ENCODE results near the gene ANKK1.

The ANKK1 gene

GRCh38 chr11:113387605-113388211, at the start of gene ANKK1:
Gene ANKK1, plus strand, starts transcription at chr11:113387779. Its CDS starts 106 bp downstream, at chr11:113387885.
- DNase-seq, result peak; percentile 76

- DNase-seq, result peak; percentile 31
Measured at GRCh38 chr11:113338730-113339129, 48.8 kb upstream of the ANKK1 start.

GRCh38 chr11:113339929-113340589, 47.5 kb upstream of the ANKK1 start:
- DNase-seq, result peak; percentile 67

GRCh38 chr11:113341388-113342165, 46.0 kb upstream of the ANKK1 start:
- peak; percentile 66 for DNase-seq

- peak; percentile 39 for DNase-seq
Measured at GRCh38 chr11:113345978-113346377, 41.6 kb upstream of the ANKK1 start.

GRCh38 chr11:113349528-113349927, 38.1 kb upstream of the ANKK1 start:
- no peak for DNase-seq

- DNase-seq, result peak; percentile 85
Measured at GRCh38 chr11:113350336-113351067, 37.1 kb upstream of the ANKK1 start.

- DNase-seq, result peak; percentile 92
Measured at GRCh38 chr11:113351068-113351450, 36.5 kb upstream of the ANKK1 start.

GRCh38 chr11:113351480-113351879, 36.1 kb upstream of the ANKK1 start:
- DNase-seq, result no peak

GRCh38 chr11:113356203-113356602, 31.4 kb upstream of the ANKK1 start:
- no peak for DNase-seq

GRCh38 chr11:113363406-113363805, 24.2 kb upstream of the ANKK1 start:
- DNase-seq, result no peak

GRCh38 chr11:113363996-113364641, 23.5 kb upstream of the ANKK1 start:
- no peak for DNase-seq

- DNase-seq, result no peak
Measured at GRCh38 chr11:113365895-113366294, 21.7 kb upstream of the ANKK1 start.

- no peak for DNase-seq
Measured at GRCh38 chr11:113369411-113369810, 18.2 kb upstream of the ANKK1 start.

GRCh38 chr11:113370634-113371033, 16.9 kb upstream of the ANKK1 start:
- no peak for DNase-seq

- no peak for DNase-seq
Measured at GRCh38 chr11:113372309-113372708, 15.3 kb upstream of the ANKK1 start.

GRCh38 chr11:113373306-113373705, 14.3 kb upstream of the ANKK1 start:
- DNase-seq, result no peak

GRCh38 chr11:113373981-113374560, 13.5 kb upstream of the ANKK1 start:
- DNase-seq, result no peak

- no peak for DNase-seq
Measured at GRCh38 chr11:113375402-113375801, 12.2 kb upstream of the ANKK1 start.

- no peak for DNase-seq
Measured at GRCh38 chr11:113376156-113376555, 11.4 kb upstream of the ANKK1 start.

- no peak for DNase-seq
Measured at GRCh38 chr11:113377681-113378412, 9.7 kb upstream of the ANKK1 start.

- DNase-seq, result no peak
Measured at GRCh38 chr11:113378692-113379091, 8.9 kb upstream of the ANKK1 start.

All from NCI-H1092 treated with DMSO at 0.1 percent for 48 hours (cell line).